RWPE2 (cell line): ENCODE measurements around the gene CD200.

ENCODE experiments used
- ATAC-seq: fragments of 200-7000 bp; cut with Tn5 transposase; 3 replicates; pipeline ENCODE4 v1.9.1; 2021; ENCODE audit warnings: low read depth
- DNase-seq: peaks from one replicate; pipeline ENCODE4 v3.0.0-alpha.2; 2020; ENCODE audit warnings: low spot score
- H3K27ac ChIP-seq: fragments of 450-650 bp; 2 replicates; pipeline ENCODE4 v1.5.1; 2017; ENCODE audit warnings: mild to moderate bottlenecking; ENCODE audit not compliant: poor library complexity, severe bottlenecking
- H3K27me3 ChIP-seq: fragments of 250-450 bp; sonication (Bioruptor Pico); 2 replicates; pipeline ENCODE4 v1.5.1; 2021; ENCODE audit warnings: mild to moderate bottlenecking, moderate library complexity; ENCODE audit not compliant: insufficient read depth, poor library complexity, severe bottlenecking
- H3K36me3 ChIP-seq: fragments of 250-450 bp; sonication (Bioruptor Pico); 2 replicates; pipeline ENCODE4 v1.5.1; 2020; ENCODE audit warnings: low read depth, mild to moderate bottlenecking, moderate library complexity
- H3K4me1 ChIP-seq: fragments of 250-450 bp; sonication (Bioruptor Pico); 2 replicates; pipeline ENCODE4 v1.5.1; 2021; ENCODE audit warnings: mild to moderate bottlenecking, moderate library complexity; ENCODE audit not compliant: insufficient read depth, poor library complexity, severe bottlenecking
- H3K4me3 ChIP-seq: fragments of 250-450 bp; sonication (Bioruptor Pico); 2 replicates; pipeline ENCODE4 v1.5.1; 2021; ENCODE audit warnings: mild to moderate bottlenecking, moderate library complexity; ENCODE audit not compliant: severe bottlenecking
- H3K9me3 ChIP-seq: fragments of 250-450 bp; sonication (Bioruptor Pico); 2 replicates; pipeline ENCODE4 v1.5.1; 2021; ENCODE audit warnings: mild to moderate bottlenecking, moderate library complexity; ENCODE audit not compliant: severe bottlenecking
- TF ChIP-seq, protein P1 (sequence below): fragments of 450-650 bp; IDR thresholded peaks from one replicate; pipeline ENCODE4 v1.5.1; 2017; ENCODE audit warnings: mild to moderate bottlenecking, moderate library complexity; ENCODE audit not compliant: poor library complexity, severe bottlenecking

The CD200 gene

DNA sequence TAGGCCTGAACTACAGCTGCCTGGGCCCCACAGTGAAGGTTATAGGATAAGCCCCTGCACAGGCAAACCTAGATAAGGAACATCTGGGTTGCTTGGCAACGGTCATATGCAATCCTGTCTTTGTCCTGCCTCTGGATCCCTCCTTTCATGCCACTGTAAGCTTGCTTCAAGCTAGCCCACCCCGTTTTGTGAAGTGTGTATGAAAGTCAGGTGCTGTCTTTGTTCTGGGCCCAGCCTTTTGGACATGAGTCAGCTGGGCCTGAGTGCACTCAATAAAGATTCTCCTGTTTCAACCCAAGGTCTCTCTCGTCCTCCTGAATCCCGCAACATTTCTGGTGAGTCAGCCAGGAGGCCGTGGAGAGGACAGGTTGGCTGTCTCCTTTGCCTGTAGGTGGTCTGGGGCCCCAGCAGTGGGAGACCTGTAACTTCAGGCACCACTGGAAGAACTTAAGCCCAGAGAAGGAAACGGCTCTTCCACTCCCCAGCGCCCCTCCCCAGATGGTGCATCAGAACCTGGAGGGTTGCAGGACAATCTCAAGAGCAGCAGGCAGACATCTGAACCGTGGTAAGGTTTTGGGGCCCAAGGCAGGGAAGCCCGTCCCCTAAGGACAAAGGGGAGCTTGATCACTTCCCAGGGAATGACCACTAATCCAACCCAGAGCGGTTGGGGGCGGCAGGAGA, 30.7 kb upstream of the CD200 start:
- Histone ChIP-seq H3K27ac (no peak overlapping the region), H3K4me3 (no peak overlapping the region), H3K27me3 (no peaks in the 10 kb centered on the region), H3K4me1 (no peaks in the 10 kb centered on the region), H3K9me3 (no peaks in the 10 kb centered on the region), H3K36me3 (no peaks in the 10 kb centered on the region)
- TF ChIP-seq, protein P1, sequence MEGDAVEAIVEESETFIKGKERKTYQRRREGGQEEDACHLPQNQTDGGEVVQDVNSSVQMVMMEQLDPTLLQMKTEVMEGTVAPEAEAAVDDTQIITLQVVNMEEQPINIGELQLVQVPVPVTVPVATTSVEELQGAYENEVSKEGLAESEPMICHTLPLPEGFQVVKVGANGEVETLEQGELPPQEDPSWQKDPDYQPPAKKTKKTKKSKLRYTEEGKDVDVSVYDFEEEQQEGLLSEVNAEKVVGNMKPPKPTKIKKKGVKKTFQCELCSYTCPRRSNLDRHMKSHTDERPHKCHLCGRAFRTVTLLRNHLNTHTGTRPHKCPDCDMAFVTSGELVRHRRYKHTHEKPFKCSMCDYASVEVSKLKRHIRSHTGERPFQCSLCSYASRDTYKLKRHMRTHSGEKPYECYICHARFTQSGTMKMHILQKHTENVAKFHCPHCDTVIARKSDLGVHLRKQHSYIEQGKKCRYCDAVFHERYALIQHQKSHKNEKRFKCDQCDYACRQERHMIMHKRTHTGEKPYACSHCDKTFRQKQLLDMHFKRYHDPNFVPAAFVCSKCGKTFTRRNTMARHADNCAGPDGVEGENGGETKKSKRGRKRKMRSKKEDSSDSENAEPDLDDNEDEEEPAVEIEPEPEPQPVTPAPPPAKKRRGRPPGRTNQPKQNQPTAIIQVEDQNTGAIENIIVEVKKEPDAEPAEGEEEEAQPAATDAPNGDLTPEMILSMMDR = no peak
- no peak for ATAC-seq
- DNase-seq = no peak

DNA sequence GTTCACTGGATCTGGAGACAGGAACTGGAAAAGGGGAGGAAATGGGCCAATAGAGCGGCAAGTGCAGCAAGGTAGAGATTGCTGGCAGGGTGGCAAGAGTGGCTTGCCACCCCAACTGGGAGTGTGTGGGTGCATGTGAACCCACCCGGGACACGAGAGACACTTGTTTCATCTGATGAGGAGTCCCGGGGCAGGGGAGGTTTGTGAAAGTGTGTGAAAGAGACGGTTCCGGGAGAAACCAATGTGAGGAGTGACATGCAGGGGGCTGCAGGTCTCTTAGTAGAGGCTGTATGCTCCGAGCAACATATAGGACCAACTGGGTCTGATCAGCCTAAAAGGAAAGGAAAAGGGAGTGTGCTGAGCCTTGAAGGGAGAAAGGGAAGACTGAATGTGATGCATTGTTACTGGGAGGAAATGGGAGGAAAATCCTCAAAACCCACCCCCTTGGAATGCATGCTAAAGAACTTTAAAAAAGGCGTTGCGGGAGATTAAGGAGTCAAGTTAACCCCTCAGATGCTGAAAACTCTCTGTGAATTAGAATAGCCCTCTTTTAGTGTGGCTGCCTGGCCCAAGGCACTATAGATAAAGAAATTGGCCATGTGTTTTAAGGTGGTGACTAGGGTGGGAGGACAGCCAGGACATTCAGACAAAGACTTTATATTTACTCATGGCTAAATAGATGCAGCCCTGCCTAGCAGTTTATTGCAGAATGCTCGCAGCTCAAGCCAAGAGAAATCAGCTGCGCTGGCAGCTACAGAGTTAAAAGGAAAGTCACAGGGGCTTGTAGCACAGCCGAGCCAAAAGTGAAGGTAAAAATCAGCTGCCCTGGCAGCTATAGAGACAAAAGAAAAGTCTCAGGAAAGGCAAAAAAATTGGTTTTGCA, 29.8 kb upstream of the CD200 start:
- Histone ChIP-seq H3K27ac (no peak overlapping the region), H3K4me1 (peaks cover 6% of the 10 kb centered on the region), H3K4me3 (no peak overlapping the region), H3K27me3 (no peaks in the 10 kb centered on the region), H3K36me3 (no peaks in the 10 kb centered on the region), H3K9me3 (no peaks in the 10 kb centered on the region)
- ATAC-seq = no peak
- no peak for DNase-seq
- TF ChIP-seq, protein P1 = no peak

DNA sequence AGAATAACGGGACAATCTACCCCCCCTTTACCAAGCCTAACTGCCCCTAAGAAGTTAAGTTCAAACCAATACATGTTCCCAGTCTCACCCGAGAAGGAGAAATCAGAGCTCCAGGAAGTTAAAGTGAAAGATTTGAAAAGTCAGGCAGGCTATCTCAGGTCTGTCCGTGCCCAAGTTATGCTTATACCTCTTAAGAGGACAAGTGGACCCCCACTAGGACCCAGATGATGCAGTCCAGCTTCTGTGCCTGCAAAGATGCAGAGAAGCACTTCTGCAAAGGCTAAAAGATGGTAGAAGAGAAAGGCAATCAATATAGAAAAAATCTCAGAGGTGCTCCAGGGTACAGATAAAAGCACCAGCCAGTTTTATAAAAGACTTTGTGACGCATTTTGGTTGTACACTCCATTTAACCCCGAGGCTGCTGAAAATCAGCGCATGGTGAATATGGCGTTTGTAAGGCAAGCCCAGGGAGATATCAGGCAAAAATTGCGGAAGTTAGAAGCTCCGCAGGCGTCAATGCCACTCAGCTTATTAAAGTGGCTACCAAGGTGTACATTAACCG, 29.1 kb upstream of the CD200 start:
- ATAC-seq = no peak
- H3K4me1 ChIP-seq = peaks cover 7% of the 10 kb centered on the region
- TF ChIP-seq, protein P1 = no peak
- DNase-seq = no peak
- H3K36me3 ChIP-seq = no peaks in the 10 kb centered on the region
- H3K27me3 ChIP-seq = no peaks in the 10 kb centered on the region
- H3K4me3 ChIP-seq = no peak overlapping the region
- no peak overlapping the region for H3K27ac ChIP-seq
- H3K9me3 ChIP-seq = no peaks in the 10 kb centered on the region

DNA sequence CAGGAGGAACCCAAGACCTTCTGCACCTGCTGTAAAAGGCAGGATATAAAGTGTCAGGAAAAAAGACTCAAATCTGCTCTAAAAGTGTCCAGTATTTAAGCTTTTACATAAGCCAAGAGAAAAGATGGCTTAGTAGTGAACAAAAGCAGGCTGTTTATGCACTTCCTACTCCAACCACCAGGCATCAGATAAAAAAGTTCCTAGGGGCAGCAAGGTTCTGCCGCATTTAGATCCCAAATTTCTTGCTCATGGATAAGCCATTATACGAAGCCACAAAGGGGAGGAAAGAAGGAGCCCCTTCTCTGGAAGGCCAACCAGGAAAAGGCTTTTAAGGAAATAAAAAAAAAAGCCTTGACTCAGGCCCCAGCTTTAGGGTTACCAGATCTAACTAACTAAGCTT, 28.3 kb upstream of the CD200 start:
- no peaks in the 10 kb centered on the region for H3K27me3 ChIP-seq
- ATAC-seq (no peak), DNase-seq (no peak)
- no peaks in the 10 kb centered on the region for H3K36me3 ChIP-seq
- TF ChIP-seq, protein P1 = no peak
- H3K27ac ChIP-seq = no peak overlapping the region
- H3K9me3 ChIP-seq = no peaks in the 10 kb centered on the region
- H3K4me3 ChIP-seq = no peak overlapping the region
- H3K4me1 ChIP-seq = peaks cover 15% of the 10 kb centered on the region

DNA sequence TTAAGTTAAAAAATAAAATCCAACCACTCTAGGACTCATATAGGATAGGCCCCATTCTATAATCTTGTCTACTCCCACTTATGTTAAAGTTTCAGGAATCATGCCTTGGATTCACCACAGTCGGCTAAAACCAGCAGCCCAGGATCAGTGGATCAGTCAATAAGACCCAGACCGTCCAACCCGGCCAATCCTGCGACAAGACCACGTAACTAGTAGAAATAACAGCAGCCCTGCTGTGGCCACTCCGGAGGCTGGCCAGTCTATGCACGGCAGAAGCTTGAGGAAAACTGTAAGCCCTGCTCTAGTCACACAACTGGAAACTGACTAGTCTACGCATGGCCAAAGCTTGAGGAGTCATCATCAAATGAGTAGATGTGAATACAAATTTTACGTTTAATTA, 26.1 kb upstream of the CD200 start:
- ATAC-seq = no peak

More for the DNA sequence above, 26.1 kb upstream of the CD200 start:
- Histone ChIP-seq H3K4me1 (peaks cover 15% of the 10 kb centered on the region), H3K4me3 (no peak overlapping the region), H3K9me3 (no peaks in the 10 kb centered on the region), H3K27ac (no peak overlapping the region), H3K36me3 (no peaks in the 10 kb centered on the region), H3K27me3 (no peaks in the 10 kb centered on the region)
- DNase-seq = no peak
- TF ChIP-seq, protein P1 = no peak
